ENCODE results near the gene RRH. TPM values are rescaled to one million over a fixed set of nuclear protein-coding genes. Genes with fewer than 3 reads are reported as not detected.

RRH gene
- polyA plus RNA-seq, 1 donor (not counting 4 experiments of a cell fraction or from before 2014, with no cell fraction given): 0.20 TPM

- DNase-seq (ENCODE audit: low read depth, low spot score): no peak
- TF ChIP-seq CTCF (optimal IDR thresholded peaks at IDR 0.05 in 1 of 3, IDR thresholded peaks at IDR 0.05 in 1 of 3, conservative IDR thresholded peaks at IDR 0.05 in 1 of 3; ENCODE audit: extremely low read depth in 1 of 3, insufficient read depth in 2 of 3, low read length in 3 of 3) (no peak), EZH2 (IDR thresholded peaks at IDR 0.05; ENCODE audit: low read length) (no peak)
- peaks cover 16% of the 10 kb centered on the region for H3K4me1 ChIP-seq (ENCODE audit: control insufficient read depth, extremely low read depth, insufficient read depth, low read length)
- peaks cover 46% of the 10 kb centered on the region for H3K79me2 ChIP-seq (ENCODE audit: control insufficient read depth, insufficient read depth, low read length)
- dilution Hi-C loops (cut with MboI; ENCODE audit: extremely low pct_ligation_motif_present, low sequenced_read_pairs): no loop called here
- peak overlapping the region; percentile 94 to 98 (median 96) for H3K4me3 ChIP-seq (ENCODE audit: control insufficient read depth in 2 of 3, extremely low read depth in 1 of 3, insufficient read depth in 2 of 3, low read depth in 1 of 3, low read length in 3 of 3)
- H4K20me1 ChIP-seq (ENCODE audit: control insufficient read depth, extremely low read depth, insufficient read depth, low read length): no peaks in the 10 kb centered on the region
- peaks cover 6 to 15% of the 10 kb centered on the region in 2 experiments for H3K36me3 ChIP-seq (ENCODE audit: control insufficient read depth in 2 of 2, extremely low read depth in 1 of 2, insufficient read depth in 2 of 2, low read length in 2 of 2)
- H2AFZ ChIP-seq (ENCODE audit: control insufficient read depth, low read length): peak overlapping the region; percentile 99
- H3K27me3 ChIP-seq (ENCODE audit: control insufficient read depth, extremely low read depth, insufficient read depth, low read length): no peaks in the 10 kb centered on the region
- no peaks in the 10 kb centered on the region for H3K9me1 ChIP-seq (ENCODE audit: control insufficient read depth, extremely low read depth, insufficient read depth, low read length)
- peak overlapping the region; percentile 97 for H3K9ac ChIP-seq (ENCODE audit: control insufficient read depth, extremely low read depth, insufficient read depth, low read length)
- H3K27ac ChIP-seq (ENCODE audit: control insufficient read depth, insufficient read depth, low read length): peak overlapping the region; percentile 99
- H3K4me2 ChIP-seq (ENCODE audit: control insufficient read depth, extremely low read depth, insufficient read depth, low read depth, low read length): peak overlapping the region; percentile 90
- FAIRE-seq: no peak
- H3K9me3 ChIP-seq (ENCODE audit: control insufficient read depth, low read depth, low read length): no peaks in the 10 kb centered on the region
Measured at GRCh38 chr4:109816082-109816442, 11.7 kb upstream of the RRH start.

GRCh38 chr4:109816894-109817293 is 10.9 kb upstream of the RRH start:
- H3K36me3 ChIP-seq (ENCODE audit: control insufficient read depth in 2 of 2, extremely low read depth in 1 of 2, insufficient read depth in 2 of 2, low read length in 2 of 2): peaks cover 6 to 15% of the 10 kb centered on the region in 2 experiments
- H3K27ac ChIP-seq (ENCODE audit: control insufficient read depth, insufficient read depth, low read length): no peak overlapping the region
- DNase-seq (ENCODE audit: low read depth, low spot score) (no peak), FAIRE-seq (no peak)
- dilution Hi-C loops (cut with MboI; ENCODE audit: extremely low pct_ligation_motif_present, low sequenced_read_pairs): no loop called here
- H3K27me3 ChIP-seq (ENCODE audit: control insufficient read depth, extremely low read depth, insufficient read depth, low read length): no peaks in the 10 kb centered on the region
- peak overlapping the region; percentile 97 for H3K9ac ChIP-seq (ENCODE audit: control insufficient read depth, extremely low read depth, insufficient read depth, low read length)
- no peaks in the 10 kb centered on the region for H3K9me3 ChIP-seq (ENCODE audit: control insufficient read depth, low read depth, low read length)
- H3K4me2 ChIP-seq (ENCODE audit: control insufficient read depth, extremely low read depth, insufficient read depth, low read depth, low read length): peak overlapping the region; percentile 90
- H3K9me1 ChIP-seq (ENCODE audit: control insufficient read depth, extremely low read depth, insufficient read depth, low read length): no peaks in the 10 kb centered on the region
- H4K20me1 ChIP-seq (ENCODE audit: control insufficient read depth, extremely low read depth, insufficient read depth, low read length): no peaks in the 10 kb centered on the region
- TF ChIP-seq CTCF (optimal IDR thresholded peaks at IDR 0.05 in 1 of 3, IDR thresholded peaks at IDR 0.05 in 1 of 3, conservative IDR thresholded peaks at IDR 0.05 in 1 of 3; ENCODE audit: extremely low read depth in 1 of 3, insufficient read depth in 2 of 3, low read length in 3 of 3): no peak
- no peak for TF ChIP-seq EZH2 (IDR thresholded peaks at IDR 0.05; ENCODE audit: low read length)
- peak overlapping the region; percentile 94 to 98 (median 96) for H3K4me3 ChIP-seq (ENCODE audit: control insufficient read depth in 2 of 3, extremely low read depth in 1 of 3, insufficient read depth in 2 of 3, low read depth in 1 of 3, low read length in 3 of 3)
- H2AFZ ChIP-seq (ENCODE audit: control insufficient read depth, low read length): no peak overlapping the region
- H3K4me1 ChIP-seq (ENCODE audit: control insufficient read depth, extremely low read depth, insufficient read depth, low read length): peaks cover 16% of the 10 kb centered on the region
- peaks cover 47% of the 10 kb centered on the region for H3K79me2 ChIP-seq (ENCODE audit: control insufficient read depth, insufficient read depth, low read length)

Data from keratinocyte (primary cell).